RWPE2 (cell line): ENCODE measurements around the gene MAFB.

ENCODE experiments used
- ATAC-seq: fragments of 200-7000 bp; cut with Tn5 transposase; 3 replicates; pipeline ENCODE4 v1.9.1; 2021; ENCODE audit warnings: low read depth
- DNase-seq: peaks from one replicate; pipeline ENCODE4 v3.0.0-alpha.2; 2020; ENCODE audit warnings: low spot score
- H3K27ac ChIP-seq: fragments of 450-650 bp; 2 replicates; pipeline ENCODE4 v1.5.1; 2017; ENCODE audit warnings: mild to moderate bottlenecking; ENCODE audit not compliant: poor library complexity, severe bottlenecking
- H3K27me3 ChIP-seq: fragments of 250-450 bp; sonication (Bioruptor Pico); 2 replicates; pipeline ENCODE4 v1.5.1; 2021; ENCODE audit warnings: mild to moderate bottlenecking, moderate library complexity; ENCODE audit not compliant: insufficient read depth, poor library complexity, severe bottlenecking
- H3K36me3 ChIP-seq: fragments of 250-450 bp; sonication (Bioruptor Pico); 2 replicates; pipeline ENCODE4 v1.5.1; 2020; ENCODE audit warnings: low read depth, mild to moderate bottlenecking, moderate library complexity
- H3K4me1 ChIP-seq: fragments of 250-450 bp; sonication (Bioruptor Pico); 2 replicates; pipeline ENCODE4 v1.5.1; 2021; ENCODE audit warnings: mild to moderate bottlenecking, moderate library complexity; ENCODE audit not compliant: insufficient read depth, poor library complexity, severe bottlenecking
- H3K4me3 ChIP-seq: fragments of 250-450 bp; sonication (Bioruptor Pico); 2 replicates; pipeline ENCODE4 v1.5.1; 2021; ENCODE audit warnings: mild to moderate bottlenecking, moderate library complexity; ENCODE audit not compliant: severe bottlenecking
- H3K9me3 ChIP-seq: fragments of 250-450 bp; sonication (Bioruptor Pico); 2 replicates; pipeline ENCODE4 v1.5.1; 2021; ENCODE audit warnings: mild to moderate bottlenecking, moderate library complexity; ENCODE audit not compliant: severe bottlenecking
- CTCF ChIP-seq: fragments of 450-650 bp; IDR thresholded peaks from one replicate; pipeline ENCODE4 v1.5.1; 2017; ENCODE audit warnings: mild to moderate bottlenecking, moderate library complexity; ENCODE audit not compliant: poor library complexity, severe bottlenecking

The MAFB gene

GRCh38 chr20:40704828-40705227 lies 15.8 kb upstream of the MAFB start:
- 0 out of 3 replicates have a peak, but pooled peaks have one; percentile 34 for ATAC-seq
- no peak for TF ChIP-seq CTCF
- H3K27ac ChIP-seq, result no peak overlapping the region
- DNase-seq, result peak; percentile 48
- no peaks in the 10 kb centered on the region for H3K9me3 ChIP-seq
- no peaks in the 10 kb centered on the region for H3K36me3 ChIP-seq
- no peak overlapping the region for H3K4me3 ChIP-seq
- no peaks in the 10 kb centered on the region for H3K4me1 ChIP-seq
- peaks cover 9% of the 10 kb centered on the region for H3K27me3 ChIP-seq

GRCh38 chr20:40703975-40704530 lies 15.0 kb upstream of the MAFB start:
- H3K27me3 ChIP-seq, result peaks cover 2% of the 10 kb centered on the region
- no peak overlapping the region for H3K4me3 ChIP-seq
- DNase-seq (peak; percentile 44), ATAC-seq (no peak)
- H3K4me1 ChIP-seq, result no peaks in the 10 kb centered on the region
- no peaks in the 10 kb centered on the region for H3K9me3 ChIP-seq
- no peak overlapping the region for H3K27ac ChIP-seq
- TF ChIP-seq CTCF, result no peak
- no peaks in the 10 kb centered on the region for H3K36me3 ChIP-seq

- H3K36me3 ChIP-seq, result no peaks in the 10 kb centered on the region
- no peak overlapping the region for H3K27ac ChIP-seq
- TF ChIP-seq CTCF, result peak; percentile 39
- ATAC-seq (no peak), DNase-seq (no peak)
- no peaks in the 10 kb centered on the region for H3K9me3 ChIP-seq
- peaks cover 3% of the 10 kb centered on the region for H3K27me3 ChIP-seq
- no peaks in the 10 kb centered on the region for H3K4me1 ChIP-seq
- no peak overlapping the region for H3K4me3 ChIP-seq
Observed at GRCh38 chr20:40702504-40702903, 13.5 kb upstream of the MAFB start.

- no peak for ATAC-seq
- peaks cover 9% of the 10 kb centered on the region for H3K27me3 ChIP-seq
- H3K9me3 ChIP-seq, result no peaks in the 10 kb centered on the region
- no peaks in the 10 kb centered on the region for H3K4me1 ChIP-seq
- no peaks in the 10 kb centered on the region for H3K36me3 ChIP-seq
- H3K27ac ChIP-seq, result no peak overlapping the region
- no peak for DNase-seq
- H3K4me3 ChIP-seq, result no peak overlapping the region
- no peak for TF ChIP-seq CTCF
Observed at GRCh38 chr20:40698744-40699143, 9.7 kb upstream of the MAFB start.

GRCh38 chr20:40698281-40698680 lies 9.2 kb upstream of the MAFB start:
- Histone ChIP-seq H3K4me3 (no peak overlapping the region), H3K36me3 (no peaks in the 10 kb centered on the region), H3K27me3 (peaks cover 9% of the 10 kb centered on the region), H3K9me3 (no peaks in the 10 kb centered on the region), H3K27ac (no peak overlapping the region), H3K4me1 (no peaks in the 10 kb centered on the region)
- ATAC-seq, result no peak
- TF ChIP-seq CTCF, result no peak
- peak; percentile 61 for DNase-seq
